ENCODE data around the gene AMPD1. TPM values are rescaled to one million over a fixed set of nuclear protein-coding genes. Genes with fewer than 3 reads are reported as not detected.
A peak's percentile ranks its signal among the peaks of the same experiment; 100 is the strongest.

Gene AMPD1
- total RNA-seq, 1 donor from 2014 or later, result not detected

DNA sequence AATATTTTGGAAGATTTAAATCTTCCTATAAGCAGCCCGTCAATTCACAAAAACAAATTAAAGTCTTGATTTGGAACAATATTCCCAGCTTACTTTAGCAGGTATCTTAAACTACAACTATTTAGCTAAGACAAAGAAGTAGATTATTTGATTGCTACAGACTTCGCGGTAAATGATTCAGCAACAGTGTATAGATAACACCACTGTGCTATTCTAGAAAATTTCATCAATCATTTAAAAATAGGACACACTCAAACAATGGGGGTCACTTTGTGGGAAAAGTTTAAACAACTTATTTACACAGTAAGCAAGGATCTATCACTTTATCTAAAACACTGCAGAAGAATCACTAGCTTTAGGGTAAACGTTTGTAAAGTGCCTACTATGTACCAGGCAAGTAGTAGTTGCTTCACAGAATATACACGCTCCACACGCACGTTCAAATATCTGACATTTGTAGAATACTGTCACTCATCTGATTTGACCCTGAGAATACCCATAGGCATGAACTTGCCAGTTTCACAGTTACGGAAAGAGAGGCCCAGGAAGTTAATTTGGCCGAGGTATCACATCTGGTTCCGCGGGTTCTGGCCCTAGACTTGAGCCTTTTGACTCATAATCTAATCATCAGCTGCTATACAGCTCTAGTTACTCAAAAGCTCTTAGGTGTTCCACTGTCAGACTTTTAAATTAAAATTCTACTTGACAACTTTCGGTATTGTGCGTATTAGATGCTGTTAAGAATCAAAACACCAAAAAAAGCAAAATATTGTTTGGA, 26.4 kb downstream of the AMPD1 start:
- TF ChIP-seq EZH2phosphoT487 (IDR thresholded peaks at IDR 0.05), result no peak
- no peak for TF ChIP-seq CTCF (IDR thresholded peaks at IDR 0.05)
- no peak for TF ChIP-seq EZH2 (IDR thresholded peaks at IDR 0.05)
- Mint-ChIP-seq H3K4me1 (peaks cover 4% of the 10 kb centered on the region), H3K9me3 (no peaks in the 10 kb centered on the region), H3K4me3 (peak overlapping the region; percentile 90), H3K27ac (no peak overlapping the region), H3K36me3 (no peaks in the 10 kb centered on the region), H3K27me3 (ENCODE audit: insufficient read depth, low read depth) (peaks cover 13% of the 10 kb centered on the region)
- H3K27me3 ChIP-seq, result peaks cover 65% of the 10 kb centered on the region
- H3K9ac ChIP-seq, result no peak overlapping the region
- H3K79me2 ChIP-seq (ENCODE audit: low read depth), result no peaks in the 10 kb centered on the region
- H4K20me1 ChIP-seq (ENCODE audit: low read depth), result no peaks in the 10 kb centered on the region
- no peaks in the 10 kb centered on the region for H3K9me3 ChIP-seq (ENCODE audit: low read depth)
- H3K4me1 ChIP-seq, result no peaks in the 10 kb centered on the region
- peak overlapping the region; percentile 88 for H3K4me2 ChIP-seq
- no peak overlapping the region for H3K27ac ChIP-seq
- H2AFZ ChIP-seq (replicated peaks), result no peak overlapping the region
- no peak for DNase-seq (ENCODE audit: low spot score)
- H3K36me3 ChIP-seq, result no peaks in the 10 kb centered on the region
- peaks cover 8% of the 10 kb centered on the region for H3F3A ChIP-seq (ENCODE audit: low read depth)
- peak overlapping the region; percentile 58 for H3K4me3 ChIP-seq

GRCh38 chr1:114668373-114668772, 27.0 kb downstream of the AMPD1 start:
- Histone ChIP-seq H3K27ac (no peak overlapping the region), H3K4me3 (no peak overlapping the region), H4K20me1 (ENCODE audit: low read depth) (no peaks in the 10 kb centered on the region), H2AFZ (replicated peaks) (no peak overlapping the region), H3K9ac (no peak overlapping the region), H3K4me2 (no peak overlapping the region), H3K4me1 (no peaks in the 10 kb centered on the region), H3K27me3 (peaks cover 60% of the 10 kb centered on the region), H3K36me3 (no peaks in the 10 kb centered on the region), H3F3A (ENCODE audit: low read depth) (peaks cover 8% of the 10 kb centered on the region), H3K79me2 (ENCODE audit: low read depth) (no peaks in the 10 kb centered on the region), H3K9me3 (ENCODE audit: low read depth) (no peaks in the 10 kb centered on the region)
- H3K4me1 Mint-ChIP-seq, result peaks cover 4% of the 10 kb centered on the region
- no peak overlapping the region for H3K27ac Mint-ChIP-seq
- H3K36me3 Mint-ChIP-seq, result no peaks in the 10 kb centered on the region
- H3K9me3 Mint-ChIP-seq, result no peaks in the 10 kb centered on the region
- H3K4me3 Mint-ChIP-seq, result peak overlapping the region; percentile 6
- peaks cover 13% of the 10 kb centered on the region for H3K27me3 Mint-ChIP-seq (ENCODE audit: insufficient read depth, low read depth)
- no peak for DNase-seq (ENCODE audit: low spot score)
- TF ChIP-seq CTCF (IDR thresholded peaks at IDR 0.05), result no peak
- TF ChIP-seq EZH2 (IDR thresholded peaks at IDR 0.05), result no peak
- no peak for TF ChIP-seq EZH2phosphoT487 (IDR thresholded peaks at IDR 0.05)

GRCh38 chr1:114666954-114667353, 28.4 kb downstream of the AMPD1 start:
- no peaks in the 10 kb centered on the region for H3K4me1 ChIP-seq
- H3K4me3 ChIP-seq, result no peak overlapping the region
- no peaks in the 10 kb centered on the region for H3K9me3 ChIP-seq (ENCODE audit: low read depth)
- no peak for DNase-seq (ENCODE audit: low spot score)
- H3K27ac ChIP-seq, result no peak overlapping the region
- no peak overlapping the region for H3K27ac Mint-ChIP-seq
- no peaks in the 10 kb centered on the region for H3K36me3 ChIP-seq
- no peak overlapping the region for H3K4me2 ChIP-seq
- peaks cover 13% of the 10 kb centered on the region for H3K27me3 Mint-ChIP-seq (ENCODE audit: insufficient read depth, low read depth)
- H4K20me1 ChIP-seq (ENCODE audit: low read depth), result no peaks in the 10 kb centered on the region
- no peaks in the 10 kb centered on the region for H3K9me3 Mint-ChIP-seq
- peaks cover 8% of the 10 kb centered on the region for H3F3A ChIP-seq (ENCODE audit: low read depth)
- no peak for TF ChIP-seq EZH2phosphoT487 (IDR thresholded peaks at IDR 0.05)
- no peak for TF ChIP-seq EZH2 (IDR thresholded peaks at IDR 0.05)
- TF ChIP-seq CTCF (IDR thresholded peaks at IDR 0.05), result no peak
- H3K4me3 Mint-ChIP-seq, result no peak overlapping the region
- no peak overlapping the region for H2AFZ ChIP-seq (replicated peaks)
- H3K79me2 ChIP-seq (ENCODE audit: low read depth), result no peaks in the 10 kb centered on the region
- no peak overlapping the region for H3K9ac ChIP-seq
- peaks cover 4% of the 10 kb centered on the region for H3K4me1 Mint-ChIP-seq
- no peaks in the 10 kb centered on the region for H3K36me3 Mint-ChIP-seq
- peaks cover 46% of the 10 kb centered on the region for H3K27me3 ChIP-seq
